ENCODE measurements around the gene ZC3H4.

- TF ChIP-seq CTCF (IDR thresholded peaks at IDR 0.05): no peak
- no peak for TF ChIP-seq POLR2A (IDR thresholded peaks at IDR 0.05)
Measured at GRCh38 chr19:47039239-47039874, 74.2 kb downstream of the ZC3H4 start.
